Endodermal cell (in vitro differentiated cells): ENCODE data around the gene CLCF1. TPM values are rescaled to one million over a fixed set of nuclear protein-coding genes. Genes with fewer than 3 reads are reported as not detected.

Source experiments
- DNase-seq: peaks from one replicate; pipeline ENCODE4 v3.0.0-alpha.2; 2017
- H3K27ac ChIP-seq: 2 replicates; pipeline ENCODE4 v1.5.1; 2013; ENCODE audit warnings: mild to moderate bottlenecking, low read depth, low read length, moderate library complexity
- H3K27me3 ChIP-seq: 2 replicates; pipeline ENCODE4 v1.6.1; 2013; ENCODE audit warnings: mild to moderate bottlenecking, low read length, moderate library complexity; ENCODE audit not compliant: insufficient read depth, control insufficient read depth, poor library complexity, severe bottlenecking
- H3K36me3 ChIP-seq: 2 replicates; pipeline ENCODE4 v1.7.0; 2013; ENCODE audit warnings: mild to moderate bottlenecking, low read length, moderate library complexity; ENCODE audit not compliant: control insufficient read depth, insufficient read depth
- H3K4me1 ChIP-seq: one replicate; pipeline ENCODE4 v1.7.0; 2013; ENCODE audit warnings: low read length; ENCODE audit not compliant: control insufficient read depth, insufficient read depth
- H3K4me3 ChIP-seq: 2 replicates; pipeline ENCODE4 v1.5.1; 2013; ENCODE audit warnings: mild to moderate bottlenecking, low read length, moderate library complexity
- H3K9ac ChIP-seq: 2 replicates; pipeline ENCODE4 v1.6.1; 2013; ENCODE audit warnings: mild to moderate bottlenecking, low read length, moderate library complexity; ENCODE audit not compliant: poor library complexity, severe bottlenecking; ENCODE audit errors: extremely low read depth
- H3K9me3 ChIP-seq: 2 replicates; pipeline ENCODE4 v1.6.1; 2013; ENCODE audit warnings: mild to moderate bottlenecking, low read length, moderate library complexity; ENCODE audit not compliant: control insufficient read depth
- H3K27ac Mint-ChIP-seq: 2 replicates; pipeline ENCODE4 v1.8.0; 2020; ENCODE audit warnings: mixed read lengths
- H3K27me3 Mint-ChIP-seq: 2 replicates; pipeline ENCODE4 v1.8.0; 2021; ENCODE audit warnings: mild to moderate bottlenecking, mixed read lengths; ENCODE audit not compliant: insufficient read depth
- H3K36me3 Mint-ChIP-seq: 2 replicates; pipeline ENCODE4 v1.8.0; 2020; ENCODE audit warnings: low read depth, mixed read lengths
- H3K4me1 Mint-ChIP-seq: 2 replicates; pipeline ENCODE4 v1.8.0; 2020; ENCODE audit warnings: mixed read lengths
- H3K4me3 Mint-ChIP-seq: 2 replicates; pipeline ENCODE4 v1.8.0; 2020; ENCODE audit warnings: mild to moderate bottlenecking, moderate library complexity, mixed read lengths
- H3K9me3 Mint-ChIP-seq: 2 replicates; pipeline ENCODE4 v1.8.0; 2020; ENCODE audit warnings: mild to moderate bottlenecking, mixed read lengths
- CTCF ChIP-seq: fragments of 200-600 bp; sonication (generic); conservative IDR thresholded peaks from 2 replicates; pipeline ENCODE4 v1.5.0; 2021; ENCODE audit warnings: antibody characterized with exemption, mild to moderate bottlenecking
- WGBS, 2 experiments: methylation state at CpG; one replicate each; pipeline versions ENCODE4 v1.1.5 to v1.1.7; 2013; ENCODE audit warnings: missing lambda C conversion rate in 2 of 2, mixed read lengths in 1 of 2; ENCODE audit not compliant: insufficient coverage in 1 of 2, insufficient read length in 1 of 2; 5-methylcytosine and 5-hydroxymethylcytosine counted together
- total RNA-seq, 2 donors: library from RNA; stranded (reverse); fragmentation: NEBNext Ultra II Directional in 1 of 2; extraction: Animal tissue kit (Norgen Biotek cat#: 25700) in 1 of 2; gene quantifications; 2 replicates in 1 of 2; 3 replicates in 1 of 2; pipeline ENCODE4 v1.2.1, GENCODE V29; 2021

Gene CLCF1
- total RNA-seq, 2 donors from 2014 or later, result 3.6 to 4.8 TPM

- Mint-ChIP-seq H3K4me1 (peaks cover 44% of the 10 kb centered on the region), H3K27ac (peak overlapping the region; percentile 92), H3K27me3 (peaks cover 60% of the 10 kb centered on the region), H3K4me3 (peak overlapping the region; percentile 76), H3K9me3 (no peaks in the 10 kb centered on the region), H3K36me3 (no peaks in the 10 kb centered on the region)
- Histone ChIP-seq H3K9me3 (no peaks in the 10 kb centered on the region), H3K4me1 (peaks cover 30% of the 10 kb centered on the region), H3K4me3 (peak overlapping the region; percentile 81), H3K27ac (no peak overlapping the region), H3K36me3 (no peaks in the 10 kb centered on the region), H3K9ac (peak overlapping the region; percentile 69), H3K27me3 (no peaks in the 10 kb centered on the region)
- WGBS, 2 experiments, result 10 to 14% methylated on average over 5 to 36 of the region's 40 CpGs
- DNase-seq, result peak; percentile 94
- peak; percentile 70 for TF ChIP-seq CTCF
Measured at GRCh38 chr11:67373648-67374570, 511 bp upstream of the CLCF1 start.

GRCh38 chr11:67372321-67372992 is 941 bp downstream of the CLCF1 start:
- peak overlapping the region; percentile 81 for H3K4me3 ChIP-seq
- 0 to 1% methylated on average over 15 to 78 of the region's 78 CpGs for WGBS, 2 experiments
- no peaks in the 10 kb centered on the region for H3K36me3 ChIP-seq
- Mint-ChIP-seq H3K9me3 (no peaks in the 10 kb centered on the region), H3K4me1 (peaks cover 44% of the 10 kb centered on the region), H3K27ac (no peak overlapping the region), H3K36me3 (no peaks in the 10 kb centered on the region), H3K4me3 (peak overlapping the region; percentile 76), H3K27me3 (peaks cover 60% of the 10 kb centered on the region)
- DNase-seq, result peak; percentile 79
- H3K9ac ChIP-seq, result peak overlapping the region; percentile 11
- peaks cover 30% of the 10 kb centered on the region for H3K4me1 ChIP-seq
- no peaks in the 10 kb centered on the region for H3K27me3 ChIP-seq
- no peaks in the 10 kb centered on the region for H3K9me3 ChIP-seq
- TF ChIP-seq CTCF, result no peak
- no peak overlapping the region for H3K27ac ChIP-seq

- peak overlapping the region; percentile 76 for H3K4me3 Mint-ChIP-seq
- no peak overlapping the region for H3K27ac ChIP-seq
- WGBS, 2 experiments, result 33% methylated on average over 3 to 13 of the region's 16 CpGs
- no peak for TF ChIP-seq CTCF
- peaks cover 30% of the 10 kb centered on the region for H3K4me1 ChIP-seq
- H3K27me3 Mint-ChIP-seq, result peaks cover 55% of the 10 kb centered on the region
- H3K9ac ChIP-seq, result peak overlapping the region; percentile 11
- H3K27me3 ChIP-seq, result no peaks in the 10 kb centered on the region
- no peaks in the 10 kb centered on the region for H3K9me3 ChIP-seq
- H3K9me3 Mint-ChIP-seq, result no peaks in the 10 kb centered on the region
- peak overlapping the region; percentile 77 for H3K4me3 ChIP-seq
- peak overlapping the region; percentile 58 for H3K27ac Mint-ChIP-seq
- no peaks in the 10 kb centered on the region for H3K36me3 ChIP-seq
- H3K4me1 Mint-ChIP-seq, result peaks cover 42% of the 10 kb centered on the region
- H3K36me3 Mint-ChIP-seq, result no peaks in the 10 kb centered on the region
- DNase-seq, result peak; percentile 76
Measured at GRCh38 chr11:67371911-67372320, 1.5 kb downstream of the CLCF1 start.
